Subcutaneous adipose tissue (tissue), 4 donors: ENCODE results near the gene PCDH9. TPM values are rescaled to one million over a fixed set of nuclear protein-coding genes. Genes with fewer than 3 reads are reported as not detected.

Experiments used
- total RNA-seq, 4 donors: library from RNA; depleted of rRNA; stranded (reverse); fragments of >200 nt; gene quantifications; one replicate each; pipeline ENCODE4 v1.1.0, GENCODE V29; 2016
- TF ChIP-seq, protein P1 (sequence below): fragments of 450-650 bp; IDR thresholded peaks from one replicate; pipeline ENCODE4 v1.5.1; 2016; ENCODE audit warnings: low read depth, mild to moderate bottlenecking, control low read depth, antibody characterized with exemption, moderate library complexity

The PCDH9 gene
- total RNA-seq, 4 donors from 2014 or later = 9.0 to 28.4 (median 12.0) TPM

GRCh38 chr13:66559093-66559492, 671.0 kb downstream of the PCDH9 start:
- TF ChIP-seq, protein P1, sequence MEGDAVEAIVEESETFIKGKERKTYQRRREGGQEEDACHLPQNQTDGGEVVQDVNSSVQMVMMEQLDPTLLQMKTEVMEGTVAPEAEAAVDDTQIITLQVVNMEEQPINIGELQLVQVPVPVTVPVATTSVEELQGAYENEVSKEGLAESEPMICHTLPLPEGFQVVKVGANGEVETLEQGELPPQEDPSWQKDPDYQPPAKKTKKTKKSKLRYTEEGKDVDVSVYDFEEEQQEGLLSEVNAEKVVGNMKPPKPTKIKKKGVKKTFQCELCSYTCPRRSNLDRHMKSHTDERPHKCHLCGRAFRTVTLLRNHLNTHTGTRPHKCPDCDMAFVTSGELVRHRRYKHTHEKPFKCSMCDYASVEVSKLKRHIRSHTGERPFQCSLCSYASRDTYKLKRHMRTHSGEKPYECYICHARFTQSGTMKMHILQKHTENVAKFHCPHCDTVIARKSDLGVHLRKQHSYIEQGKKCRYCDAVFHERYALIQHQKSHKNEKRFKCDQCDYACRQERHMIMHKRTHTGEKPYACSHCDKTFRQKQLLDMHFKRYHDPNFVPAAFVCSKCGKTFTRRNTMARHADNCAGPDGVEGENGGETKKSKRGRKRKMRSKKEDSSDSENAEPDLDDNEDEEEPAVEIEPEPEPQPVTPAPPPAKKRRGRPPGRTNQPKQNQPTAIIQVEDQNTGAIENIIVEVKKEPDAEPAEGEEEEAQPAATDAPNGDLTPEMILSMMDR = no peak

GRCh38 chr13:66558506-66558905, 671.6 kb downstream of the PCDH9 start:
- TF ChIP-seq, protein P1 = no peak

DNA sequence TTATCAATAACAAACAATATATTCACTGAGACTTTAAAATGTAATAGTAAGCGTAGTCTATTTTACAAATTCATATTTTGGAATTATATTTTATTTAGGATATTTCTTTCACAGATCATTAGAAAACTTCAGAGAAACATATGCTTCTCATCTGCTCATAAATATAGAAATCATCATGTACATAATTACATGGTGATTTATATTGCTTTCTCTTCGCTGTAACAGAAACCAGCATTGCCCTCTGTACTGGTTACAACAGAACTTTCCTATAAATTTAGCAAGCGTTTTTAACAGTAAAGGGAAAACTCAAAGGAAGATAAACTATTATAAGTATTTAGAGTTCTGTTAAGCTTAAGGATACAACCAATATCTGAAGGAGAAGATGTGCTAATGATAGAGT, 672.8 kb downstream of the PCDH9 start:
- TF ChIP-seq, protein P1 = no peak

DNA sequence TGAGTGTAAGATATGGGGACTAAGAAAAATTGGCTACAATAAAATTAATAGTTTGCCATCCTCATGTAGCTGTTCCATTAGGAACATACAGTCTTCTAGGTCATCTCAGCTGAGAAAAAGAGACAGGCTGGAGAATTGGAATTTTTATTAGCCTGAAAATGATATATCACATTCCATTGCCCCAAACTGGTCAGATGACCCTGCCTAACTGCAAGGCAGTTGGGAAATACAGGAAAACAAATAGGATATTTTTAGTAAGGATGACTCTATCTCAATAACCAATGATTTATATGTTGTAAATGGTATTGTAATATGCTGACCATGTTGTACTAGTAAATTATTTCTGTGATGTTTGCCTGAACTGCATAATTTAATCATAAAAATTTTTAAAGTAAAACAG, 673.8 kb downstream of the PCDH9 start:
- TF ChIP-seq, protein P1 = no peak

DNA sequence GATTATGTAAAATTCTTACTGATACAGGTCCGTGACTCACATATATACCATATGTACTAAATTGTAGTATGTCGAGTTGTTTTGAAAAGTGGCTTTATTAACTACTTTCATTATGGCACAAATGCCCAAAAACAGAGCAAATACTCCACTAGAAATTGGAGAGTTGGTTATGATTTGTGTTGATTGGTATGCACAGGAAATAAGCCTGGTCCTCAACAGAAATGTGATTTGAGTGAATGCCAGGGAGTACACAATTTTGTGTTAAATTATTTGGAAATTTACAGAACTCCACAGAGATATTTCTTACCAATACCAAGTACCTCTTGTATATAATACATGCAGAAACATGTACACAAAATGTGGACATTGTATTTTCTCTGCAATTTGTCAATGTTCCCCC, 676.7 kb downstream of the PCDH9 start:
- TF ChIP-seq, protein P1 = no peak

- TF ChIP-seq, protein P1 = no peak
Observed at GRCh38 chr13:66551128-66551527, 679.0 kb downstream of the PCDH9 start.

- TF ChIP-seq, protein P1 = no peak
Observed at GRCh38 chr13:66547685-66548084, 682.5 kb downstream of the PCDH9 start.
